ENCODE measurements around the gene MPHOSPH9.
"Not testable (repeated sequence)": the region's sequence is repeated elsewhere in the genome, so short reads cannot be mapped to it uniquely, and the experiment has no call there.

MPHOSPH9 gene

GRCh38 chr12:123237646-123238329 lies 4.8 kb upstream of the MPHOSPH9 start:
- peak; percentile 60 for DNase-seq (ENCODE audit: low read depth, low spot score)
- H3K4me3 ChIP-seq (ENCODE audit: low read length), result no peak overlapping the region

GRCh38 chr12:123233505-123234308 lies 766 bp upstream of the MPHOSPH9 start:
- no peak for DNase-seq (ENCODE audit: low read depth, low spot score)
- peak overlapping the region; percentile 98 for H3K4me3 ChIP-seq (ENCODE audit: low read length)

- DNase-seq (ENCODE audit: low read depth, low spot score), result no peak
- peak overlapping the region; percentile 98 for H3K4me3 ChIP-seq (ENCODE audit: low read length)
Measured at GRCh38 chr12:123232472-123232806, 502 bp downstream of the MPHOSPH9 start.

GRCh38 chr12:123231931-123232330 lies 1.0 kb downstream of the MPHOSPH9 start:
- no peak for DNase-seq (ENCODE audit: low read depth, low spot score)
- peak overlapping the region; percentile 98 for H3K4me3 ChIP-seq (ENCODE audit: low read length)

GRCh38 chr12:123229051-123229450 lies 3.9 kb downstream of the MPHOSPH9 start:
- no peak for DNase-seq (ENCODE audit: low read depth, low spot score)
- peak overlapping the region; percentile 8 for H3K4me3 ChIP-seq (ENCODE audit: low read length)

- H3K4me3 ChIP-seq (ENCODE audit: low read length), result no peak overlapping the region
- DNase-seq (ENCODE audit: low read depth, low spot score), result no peak
Measured at GRCh38 chr12:123227581-123228258, 5.2 kb downstream of the MPHOSPH9 start.

GRCh38 chr12:123225443-123225842 lies 7.5 kb downstream of the MPHOSPH9 start:
- no peak overlapping the region for H3K4me3 ChIP-seq (ENCODE audit: low read length)
- no peak for DNase-seq (ENCODE audit: low read depth, low spot score)

- H3K4me3 ChIP-seq (ENCODE audit: low read length), result peak overlapping the region; percentile 44
- DNase-seq (ENCODE audit: low read depth, low spot score), result peak; percentile 90
Measured at GRCh38 chr12:123223241-123223668, 9.7 kb downstream of the MPHOSPH9 start.

- not testable (repeated sequence) for H3K4me3 ChIP-seq (ENCODE audit: low read length); DNase-seq (ENCODE audit: low read depth, low spot score)
Measured at GRCh38 chr12:123207815-123208214, 25.1 kb downstream of the MPHOSPH9 start.

GRCh38 chr12:123206794-123207193 lies 26.1 kb downstream of the MPHOSPH9 start:
- not testable (repeated sequence) for H3K4me3 ChIP-seq (ENCODE audit: low read length); DNase-seq (ENCODE audit: low read depth, low spot score)

GRCh38 chr12:123200414-123200813 lies 32.5 kb downstream of the MPHOSPH9 start:
- no peak overlapping the region for H3K4me3 ChIP-seq (ENCODE audit: low read length)
- no peak for DNase-seq (ENCODE audit: low read depth, low spot score)

- H3K4me3 ChIP-seq (ENCODE audit: low read length), result no peak overlapping the region
- DNase-seq (ENCODE audit: low read depth, low spot score), result no peak
Measured at GRCh38 chr12:123199936-123200335, 33.0 kb downstream of the MPHOSPH9 start.

GRCh38 chr12:123187637-123188036 lies 45.3 kb downstream of the MPHOSPH9 start:
- no peak overlapping the region for H3K4me3 ChIP-seq (ENCODE audit: low read length)
- no peak for DNase-seq (ENCODE audit: low read depth, low spot score)

- H3K4me3 ChIP-seq (ENCODE audit: low read length), result no peak overlapping the region
- no peak for DNase-seq (ENCODE audit: low read depth, low spot score)
Measured at GRCh38 chr12:123180171-123180570, 52.8 kb downstream of the MPHOSPH9 start.

- DNase-seq (ENCODE audit: low read depth, low spot score), result no peak
- no peak overlapping the region for H3K4me3 ChIP-seq (ENCODE audit: low read length)
Measured at GRCh38 chr12:123171967-123172366, 61.0 kb downstream of the MPHOSPH9 start.

- H3K4me3 ChIP-seq (ENCODE audit: low read length), result no peak overlapping the region
- DNase-seq (ENCODE audit: low read depth, low spot score), result no peak
Measured at GRCh38 chr12:123167329-123167728, 65.6 kb downstream of the MPHOSPH9 start.

- H3K4me3 ChIP-seq (ENCODE audit: low read length), result no peak overlapping the region
- no peak for DNase-seq (ENCODE audit: low read depth, low spot score)
Measured at GRCh38 chr12:123165537-123165936, 67.4 kb downstream of the MPHOSPH9 start.

- no peak overlapping the region for H3K4me3 ChIP-seq (ENCODE audit: low read length)
- DNase-seq (ENCODE audit: low read depth, low spot score), result no peak
Measured at GRCh38 chr12:123164710-123165261, 68.2 kb downstream of the MPHOSPH9 start.

- no peak for DNase-seq (ENCODE audit: low read depth, low spot score)
- H3K4me3 ChIP-seq (ENCODE audit: low read length), result no peak overlapping the region
Measured at GRCh38 chr12:123164222-123164621, 68.7 kb downstream of the MPHOSPH9 start.

- DNase-seq (ENCODE audit: low read depth, low spot score), result no peak
- H3K4me3 ChIP-seq (ENCODE audit: low read length), result no peak overlapping the region
Measured at GRCh38 chr12:123163227-123163626, 69.7 kb downstream of the MPHOSPH9 start.

Data from Jurkat, Clone E6-1 (cell line).